GM21515 (cell line): Measurements from ENCODE around the gene ENTPD8.
"Not testable (repeated sequence)": the region's sequence is repeated elsewhere in the genome, so short reads cannot be mapped to it uniquely, and the experiment has no call there.

Experiments used
- ATAC-seq: cut with Tn5 transposase; IDR thresholded peaks from one replicate; pipeline ENCODE4 v1.9.1; 2021; ENCODE audit not compliant: unreplicated experiment

ENTPD8 gene

GRCh38 chr9:137416006-137416562, 25.1 kb downstream of the ENTPD8 start:
- no peak for ATAC-seq

GRCh38 chr9:137415451-137415850, 25.7 kb downstream of the ENTPD8 start:
- ATAC-seq: no peak

DNA sequence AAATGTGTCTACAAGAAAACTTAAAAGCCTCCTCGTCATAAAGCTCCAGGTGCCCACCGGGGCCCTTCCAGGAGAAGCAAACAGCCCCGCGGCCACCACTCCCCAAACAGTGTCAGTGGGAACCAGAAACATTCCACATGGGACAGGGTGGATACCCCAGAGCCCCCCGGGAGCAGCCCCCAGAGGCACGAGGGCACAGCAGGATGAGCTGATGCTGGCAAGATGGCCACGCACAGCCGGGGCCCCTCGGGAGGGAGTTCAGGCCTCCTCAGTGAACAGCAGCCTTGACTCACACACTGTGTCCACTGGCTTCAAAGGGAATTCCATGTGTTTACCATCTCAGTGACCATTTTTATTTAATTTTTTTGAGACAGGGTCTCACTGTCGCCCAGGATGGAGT, 28.7 kb downstream of the ENTPD8 start:
- no peak for ATAC-seq

DNA sequence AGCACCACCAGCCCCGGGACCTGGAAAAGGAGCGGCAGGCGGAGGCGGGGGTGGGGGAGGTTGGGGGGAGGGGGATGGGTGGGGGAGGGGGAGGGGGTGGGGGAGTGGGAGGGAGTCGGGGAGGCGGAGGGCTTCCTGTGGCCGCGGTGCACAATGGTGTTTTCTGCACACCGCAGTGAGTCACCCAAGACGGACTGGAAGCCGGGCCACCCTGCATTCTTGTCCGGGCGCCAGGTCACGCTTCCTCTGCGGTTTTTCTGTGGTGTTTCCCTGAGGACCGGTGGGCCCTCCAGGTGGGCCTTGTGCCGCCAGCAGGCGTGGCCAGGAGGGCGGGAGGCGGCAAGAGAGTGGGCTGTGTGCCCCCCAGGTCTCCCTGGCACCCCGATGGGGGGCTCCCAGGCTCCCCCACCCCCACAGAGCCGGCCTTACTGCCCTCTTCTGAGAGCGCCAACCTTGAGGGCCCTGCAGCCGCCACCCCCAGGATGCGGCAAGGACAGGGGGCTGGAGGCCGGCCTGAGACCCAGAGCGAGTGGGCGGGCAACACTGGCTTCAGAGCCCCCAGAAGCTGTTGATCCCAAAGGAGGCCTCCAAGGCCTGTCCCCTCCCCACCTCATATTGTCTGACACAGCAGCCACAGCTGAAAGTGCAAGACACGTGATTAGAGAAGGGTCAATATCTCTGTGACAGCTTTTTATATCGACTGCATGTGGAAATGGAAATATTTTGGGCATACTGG, 29.3 kb downstream of the ENTPD8 start:
- ATAC-seq: peak; percentile 36

- no peak for ATAC-seq
Measured at GRCh38 chr9:137411260-137411644, 29.9 kb downstream of the ENTPD8 start.

GRCh38 chr9:137410891-137411249, 30.3 kb downstream of the ENTPD8 start:
- ATAC-seq: no peak

DNA sequence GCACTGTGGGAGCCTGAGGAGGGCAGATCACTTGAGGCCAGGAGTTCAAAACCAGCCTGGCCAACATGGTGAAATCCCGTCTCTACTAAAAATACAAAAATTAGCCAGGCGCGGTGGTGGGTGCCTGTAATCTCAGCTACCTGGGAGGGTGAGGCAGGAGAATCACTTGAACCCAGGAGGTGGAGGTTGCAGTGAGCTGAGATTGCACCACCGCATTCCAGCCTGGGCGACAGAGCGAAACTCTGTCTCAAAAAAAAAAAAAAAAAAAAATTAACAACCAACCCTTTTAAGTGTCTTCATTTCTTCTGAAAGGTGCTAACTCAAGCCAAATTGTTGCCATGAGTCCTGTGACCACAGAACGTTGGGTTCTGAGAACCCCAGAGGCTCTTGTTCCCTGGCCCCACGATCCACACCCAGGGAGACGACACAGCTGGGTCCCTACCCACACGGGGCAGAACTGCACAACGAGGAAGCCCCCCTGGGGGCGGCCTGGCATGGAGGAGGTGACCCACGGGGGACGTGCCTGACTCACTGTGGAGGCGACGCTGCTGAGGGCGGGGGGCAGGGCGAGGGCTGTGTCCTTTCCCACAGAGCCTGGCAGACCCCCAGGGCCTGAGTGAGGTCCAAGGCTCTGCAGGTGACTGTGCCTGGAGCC, 30.8 kb downstream of the ENTPD8 start:
- not testable (repeated sequence) for ATAC-seq

DNA sequence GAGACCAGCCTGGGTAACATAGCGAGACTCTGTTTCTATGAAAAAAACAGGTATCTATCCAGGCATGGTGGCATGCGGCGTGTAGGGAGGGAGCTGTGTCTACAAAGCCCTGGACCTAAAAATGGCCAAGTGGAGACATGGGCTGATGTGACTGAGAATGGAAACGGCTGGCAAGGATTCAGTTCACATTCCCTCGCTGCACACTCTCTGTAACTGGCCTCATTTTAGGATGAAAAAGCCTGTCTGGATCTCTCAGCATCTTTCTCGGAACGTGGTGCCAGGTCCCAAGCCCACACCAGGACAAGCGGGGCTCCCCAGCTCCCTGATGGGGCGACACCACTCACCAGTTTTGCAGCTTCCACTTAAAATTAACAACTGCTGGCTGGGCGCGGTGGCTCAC, 31.6 kb downstream of the ENTPD8 start:
- ATAC-seq: no peak

DNA sequence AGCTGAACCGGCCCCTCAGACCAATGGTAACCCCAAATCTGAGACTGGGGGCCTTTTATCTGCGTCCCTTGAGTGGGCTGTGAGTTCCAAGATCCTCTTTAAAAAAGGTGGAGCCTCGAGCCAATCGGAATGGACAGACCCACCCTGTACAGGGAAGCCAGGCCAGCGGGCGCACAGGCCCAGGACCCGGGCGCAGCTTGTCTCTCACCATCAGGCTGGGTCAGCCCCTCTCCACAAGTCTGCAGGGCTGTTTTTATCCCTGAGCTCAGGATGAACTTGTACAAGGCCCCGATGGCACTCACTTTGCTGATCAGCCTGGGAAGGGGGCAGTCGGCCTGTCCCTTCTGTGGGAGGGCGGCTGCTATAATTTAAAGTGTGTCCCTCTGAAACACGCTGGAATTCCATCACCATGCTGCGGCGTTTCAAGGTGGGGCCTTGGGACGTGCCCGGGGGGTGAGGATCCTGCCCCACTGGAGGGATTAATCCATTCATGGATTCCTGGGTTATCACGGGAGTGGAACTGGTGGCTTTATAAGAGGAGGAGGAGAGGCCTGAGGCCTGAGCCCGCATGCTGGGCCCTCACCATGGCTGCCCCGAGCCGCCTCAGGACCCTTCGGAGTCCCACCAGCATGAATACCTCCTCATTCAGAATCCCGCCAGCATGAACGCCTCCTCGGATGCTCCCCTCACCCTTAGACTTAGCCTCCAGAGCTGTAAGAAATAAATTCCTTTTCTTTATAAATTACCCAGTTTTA, 32.3 kb downstream of the ENTPD8 start:
- no peak for ATAC-seq

DNA sequence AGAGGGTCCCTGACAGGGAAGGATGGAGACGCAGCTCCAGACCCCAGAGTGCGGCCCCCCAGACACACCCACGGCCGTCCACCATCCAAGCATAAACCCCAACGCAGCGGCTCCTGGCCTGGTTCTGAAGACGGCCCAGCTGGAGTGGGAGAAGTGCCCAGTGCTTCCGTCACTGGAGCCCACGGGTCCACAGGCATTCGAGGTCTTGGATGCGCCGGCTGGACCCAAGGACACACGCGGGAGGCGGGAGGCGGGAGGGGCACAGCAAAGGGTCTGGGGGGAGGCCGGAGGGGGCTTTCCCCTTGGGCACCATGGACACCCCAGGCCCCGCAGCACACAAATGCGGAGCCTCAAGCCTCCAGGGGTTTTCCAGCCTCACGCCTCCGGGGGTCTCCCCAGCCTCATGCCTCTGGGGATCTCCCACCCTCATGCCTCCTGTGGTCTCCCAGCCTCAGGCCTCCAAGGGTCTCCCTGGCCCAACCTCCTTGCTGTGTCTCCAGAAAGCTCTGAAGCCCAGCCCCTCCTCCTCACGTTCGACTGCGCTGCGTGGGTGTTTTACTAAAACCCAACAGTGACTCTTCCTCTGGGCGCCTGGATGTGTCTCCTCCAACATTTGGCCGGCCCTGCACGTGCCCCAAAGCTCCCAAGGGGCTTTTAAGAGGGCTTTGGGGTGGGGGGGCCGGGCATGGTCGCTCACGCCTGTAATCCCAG, 33.4 kb downstream of the ENTPD8 start:
- ATAC-seq: no peak

- no peak for ATAC-seq
Measured at GRCh38 chr9:137406876-137407589, 34.1 kb downstream of the ENTPD8 start.

DNA sequence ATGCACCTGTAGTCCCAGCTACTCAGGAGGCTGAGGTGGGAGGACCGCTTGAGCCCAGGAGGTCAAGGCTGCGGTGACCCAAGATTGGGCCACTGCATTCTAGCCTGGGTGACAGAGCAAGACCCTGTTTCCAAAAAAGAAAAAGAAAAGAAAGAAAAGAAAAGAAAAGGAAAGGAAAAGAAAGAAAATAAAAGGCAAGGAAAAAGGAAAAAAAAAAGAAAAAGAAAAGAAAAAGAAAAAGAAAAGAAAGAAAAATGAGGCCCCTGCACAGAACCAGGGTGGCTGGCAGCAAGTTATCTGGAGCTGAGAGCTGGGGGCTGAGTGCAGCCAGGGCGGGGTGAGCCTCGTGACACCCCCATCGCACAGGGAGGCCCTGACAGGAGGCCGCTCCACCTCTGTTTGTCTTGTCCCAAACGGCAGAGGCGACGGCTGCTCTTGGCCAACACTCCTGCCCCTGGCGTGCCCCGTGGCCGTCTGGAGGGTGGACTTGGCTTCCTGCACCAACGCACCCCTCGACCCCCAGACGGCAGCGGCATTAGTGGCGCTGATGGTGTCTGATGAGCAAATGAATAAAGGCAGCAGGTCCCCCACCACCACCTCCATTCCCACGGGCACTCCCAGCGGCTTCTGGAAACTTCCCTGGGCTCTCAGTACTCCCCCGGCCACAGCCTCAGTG, 34.9 kb downstream of the ENTPD8 start:
- ATAC-seq: no peak

DNA sequence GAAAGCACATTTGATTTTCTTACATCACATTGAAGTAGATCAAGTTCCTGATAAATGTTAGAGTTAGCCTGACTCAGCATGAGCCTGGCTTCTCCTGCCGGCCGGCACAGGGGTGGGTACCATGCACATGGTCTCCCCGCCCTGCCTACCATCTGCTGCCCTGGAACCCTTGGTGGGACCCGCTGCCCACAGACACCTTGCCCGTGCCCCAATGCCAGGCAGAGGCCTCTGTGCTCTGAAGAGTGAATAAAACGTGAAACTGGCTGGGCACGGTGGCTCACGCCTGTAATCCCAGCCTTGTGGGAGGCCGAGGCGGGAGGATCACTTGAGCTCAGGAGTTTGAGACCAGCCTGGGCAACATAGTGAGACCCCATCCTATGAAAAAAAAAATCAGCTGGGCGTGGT, 35.5 kb downstream of the ENTPD8 start:
- no peak for ATAC-seq

DNA sequence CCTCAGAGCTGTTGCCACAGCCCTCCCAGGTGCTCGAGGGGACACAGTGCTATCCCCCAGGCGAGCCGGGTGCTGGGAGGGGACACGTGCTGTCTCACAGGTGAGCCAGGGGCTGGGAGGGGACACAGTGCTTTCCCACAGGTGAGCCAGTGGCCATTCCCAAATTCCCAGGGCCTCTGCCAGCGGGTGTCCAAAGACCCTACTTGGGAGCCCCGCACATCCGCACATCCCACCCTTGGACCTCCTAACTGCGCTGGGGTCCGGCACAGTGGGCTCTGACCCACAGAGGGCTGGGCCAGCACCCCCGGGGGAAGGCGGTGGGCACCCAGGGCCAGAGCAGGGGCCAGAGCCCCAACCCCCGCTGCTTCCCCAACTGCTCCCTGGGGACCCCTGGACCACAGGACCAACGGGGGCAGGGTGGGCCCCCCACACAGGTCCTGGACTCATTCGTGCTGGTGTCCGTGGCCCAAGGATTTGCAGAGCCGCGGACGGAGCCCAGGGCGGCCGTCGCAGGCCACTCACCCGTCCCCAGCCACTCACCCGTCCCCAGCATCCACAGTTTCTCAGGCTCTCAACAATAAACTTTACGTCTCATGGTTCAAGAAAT, 36.1 kb downstream of the ENTPD8 start:
- ATAC-seq: no peak

GRCh38 chr9:137403269-137403668, 37.9 kb downstream of the ENTPD8 start:
- ATAC-seq: no peak

- ATAC-seq: no peak
Measured at GRCh38 chr9:137402746-137403145, 38.4 kb downstream of the ENTPD8 start.

DNA sequence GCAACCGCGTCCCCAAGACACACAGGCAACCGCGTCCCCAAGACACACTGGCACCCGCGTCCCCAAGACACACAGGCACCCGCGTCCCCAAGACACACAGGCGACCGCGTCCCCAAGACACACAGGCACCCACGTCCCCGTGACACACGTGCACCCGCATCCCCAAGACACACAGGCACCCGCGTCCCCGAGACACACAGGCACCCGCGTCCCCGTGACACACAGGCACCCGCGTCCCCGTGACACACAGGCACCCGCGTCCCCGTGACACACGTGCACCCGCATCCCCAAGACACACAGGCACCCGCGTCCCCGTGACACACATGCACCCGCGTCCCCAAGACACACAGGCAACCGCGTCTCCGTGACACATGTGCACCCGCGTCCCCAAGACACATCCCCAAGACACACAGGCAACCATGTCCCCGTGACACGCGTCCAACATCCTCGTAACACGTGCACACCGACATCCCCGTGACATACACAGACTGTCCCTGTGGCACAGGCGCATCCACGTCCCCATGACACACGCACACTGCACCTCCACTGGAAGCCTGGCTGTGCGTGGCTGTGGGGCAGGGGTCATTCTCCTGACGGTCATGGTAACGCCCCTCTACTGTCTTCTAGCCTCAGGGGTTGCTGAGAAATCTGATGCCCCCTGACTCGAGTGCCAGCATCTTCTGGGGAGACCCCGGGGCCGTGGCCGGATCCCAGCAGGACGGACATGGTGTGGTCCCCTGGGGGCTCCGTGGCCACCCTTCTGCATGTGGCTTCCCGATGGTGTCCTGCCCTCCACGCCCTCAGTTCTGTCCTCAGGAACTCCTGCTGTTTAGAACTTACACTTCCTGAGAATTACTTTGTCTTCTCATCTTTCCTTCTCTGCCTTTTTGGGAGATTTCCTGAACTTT, 42.3 kb downstream of the ENTPD8 start:
- ATAC-seq: no peak

DNA sequence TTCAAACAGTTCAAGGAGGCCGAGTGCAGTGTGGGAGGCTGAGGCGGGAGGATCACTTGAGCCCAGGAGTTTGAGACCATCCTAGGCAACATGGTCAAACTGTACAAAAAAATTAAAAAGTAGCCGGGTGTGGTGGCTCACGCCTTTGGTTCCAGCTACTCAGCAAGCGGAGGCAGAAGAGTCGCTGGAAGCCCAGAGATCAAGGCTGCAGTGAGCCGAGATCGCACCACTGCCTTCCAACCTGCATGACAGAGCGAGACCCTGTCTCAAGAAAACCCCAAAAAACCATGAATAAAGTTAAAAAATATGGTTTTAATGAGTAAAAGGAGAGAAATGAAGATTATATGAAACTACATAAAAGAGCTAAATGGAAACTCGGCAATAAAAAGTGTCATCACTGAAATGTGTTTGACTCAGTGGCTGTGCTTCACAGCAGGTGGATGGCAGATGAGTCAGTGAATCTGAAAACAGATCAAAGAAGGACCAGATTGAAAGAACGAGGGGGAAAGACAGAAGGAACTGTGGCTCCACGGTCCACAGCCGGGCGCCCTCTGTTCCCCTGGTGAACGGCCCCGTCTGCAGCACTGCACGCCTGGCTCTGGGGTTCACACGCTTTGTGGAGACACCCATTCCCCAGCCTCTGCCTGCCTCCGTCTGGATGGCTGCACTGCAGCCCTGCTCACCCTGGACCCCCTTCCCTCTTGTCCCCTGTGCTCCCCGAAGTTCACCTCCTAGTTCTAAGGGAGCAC, 43.3 kb downstream of the ENTPD8 start:
- no peak for ATAC-seq
